Esophagus squamous epithelium (tissue), 4 donors: ENCODE data around the gene PLA1A.

Source experiments
- POLR2A ChIP-seq, 4 donors: fragments of 450-650 bp; IDR thresholded peaks; one replicate each; pipeline ENCODE4 v1.6.1; 2017; ENCODE audit warnings: antibody characterized with exemption in 4 of 4, mild to moderate bottlenecking in 4 of 4, moderate library complexity in 3 of 4
- TF ChIP-seq, protein P1 (sequence below), 6 experiments: fragments of 450-650 bp in 4 of 6; fragments of 200-600 bp in 2 of 6; sonication (generic) in 2 of 6; IDR thresholded peaks; one replicate each; pipeline ENCODE4 v1.5.1; 2016 to 2019; ENCODE audit warnings: antibody characterized with exemption in 6 of 6, mild to moderate bottlenecking in 4 of 6, moderate library complexity in 4 of 6

DNA sequence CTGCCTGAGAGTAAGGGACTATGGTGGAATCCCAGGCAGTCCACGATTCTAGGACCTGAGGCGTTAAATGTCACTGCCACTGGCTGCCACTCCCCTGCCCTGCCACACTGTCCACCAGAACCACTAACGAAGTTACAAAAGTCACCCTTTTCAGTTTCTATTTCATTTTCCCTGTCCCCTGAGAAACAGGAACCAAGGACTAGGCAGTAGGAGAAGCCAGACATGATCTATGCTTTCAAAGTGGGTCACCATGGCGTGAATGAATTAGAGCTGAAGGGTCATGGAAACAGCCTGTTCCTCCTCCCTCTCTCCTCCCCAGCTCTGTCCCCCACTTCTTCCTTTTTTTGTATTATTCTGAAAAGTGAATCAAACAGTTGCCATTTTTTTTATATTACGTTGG, 27.5 kb upstream of the PLA1A start:
- TF ChIP-seq, protein P1, sequence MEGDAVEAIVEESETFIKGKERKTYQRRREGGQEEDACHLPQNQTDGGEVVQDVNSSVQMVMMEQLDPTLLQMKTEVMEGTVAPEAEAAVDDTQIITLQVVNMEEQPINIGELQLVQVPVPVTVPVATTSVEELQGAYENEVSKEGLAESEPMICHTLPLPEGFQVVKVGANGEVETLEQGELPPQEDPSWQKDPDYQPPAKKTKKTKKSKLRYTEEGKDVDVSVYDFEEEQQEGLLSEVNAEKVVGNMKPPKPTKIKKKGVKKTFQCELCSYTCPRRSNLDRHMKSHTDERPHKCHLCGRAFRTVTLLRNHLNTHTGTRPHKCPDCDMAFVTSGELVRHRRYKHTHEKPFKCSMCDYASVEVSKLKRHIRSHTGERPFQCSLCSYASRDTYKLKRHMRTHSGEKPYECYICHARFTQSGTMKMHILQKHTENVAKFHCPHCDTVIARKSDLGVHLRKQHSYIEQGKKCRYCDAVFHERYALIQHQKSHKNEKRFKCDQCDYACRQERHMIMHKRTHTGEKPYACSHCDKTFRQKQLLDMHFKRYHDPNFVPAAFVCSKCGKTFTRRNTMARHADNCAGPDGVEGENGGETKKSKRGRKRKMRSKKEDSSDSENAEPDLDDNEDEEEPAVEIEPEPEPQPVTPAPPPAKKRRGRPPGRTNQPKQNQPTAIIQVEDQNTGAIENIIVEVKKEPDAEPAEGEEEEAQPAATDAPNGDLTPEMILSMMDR (IDR thresholded peaks at IDR 0.05) = no peak
- no peak for TF ChIP-seq POLR2A (IDR thresholded peaks at IDR 0.05)
